ENCODE data around the gene GATAD2B. TPM values are rescaled to one million over a fixed set of nuclear protein-coding genes. Genes with fewer than 3 reads are reported as not detected.
"Not testable (repeated sequence)": the region's sequence is repeated elsewhere in the genome, so short reads cannot be mapped to it uniquely, and the experiment has no call there.

The GATAD2B gene
- total and polyA plus RNA-seq, 2 of the 4 experiments (the other 2 are of a cell fraction), result 3.8 to 6.2 TPM

DNA sequence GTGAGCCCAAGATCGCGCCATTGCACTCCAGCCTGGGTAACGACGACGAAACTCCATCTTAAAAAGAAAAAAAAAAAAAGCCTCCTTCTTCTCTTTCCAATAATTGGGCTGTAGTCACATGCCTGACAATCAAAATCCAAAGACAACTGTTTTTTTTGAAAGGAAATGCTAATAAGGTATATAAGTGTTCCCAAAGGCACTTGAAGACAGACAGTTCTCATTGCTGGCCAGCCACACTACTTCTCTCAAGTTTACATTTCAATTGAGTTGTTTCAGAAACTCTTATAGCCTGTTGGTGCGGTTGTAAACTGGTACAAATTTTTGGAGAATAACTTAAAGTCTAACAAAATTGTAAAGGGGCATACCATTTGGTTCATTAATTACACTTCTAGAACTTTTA, 23.3 kb downstream of the GATAD2B start:
- H3K27ac ChIP-seq (ENCODE audit: insufficient read depth, low read length), result no peak overlapping the region
- no peak overlapping the region for H4K5ac ChIP-seq (ENCODE audit: low read depth, low read length)
- H3K18ac ChIP-seq (ENCODE audit: low read depth, low read length), result no peak overlapping the region
- no peak overlapping the region for H4K8ac ChIP-seq (ENCODE audit: low read depth in 2 of 2, low read length in 2 of 2)
- no peak overlapping the region for H3K23ac ChIP-seq (ENCODE audit: low read depth, low read length)
- H3K4me2 ChIP-seq (ENCODE audit: low read depth, low read length), result no peak overlapping the region
- no TSS peak for BruUV-seq (replicated peaks)
- CTCF ChIA-PET, result no interaction called here
- WGBS, 2 experiments (ENCODE audit: extremely low coverage in 2 of 2, insufficient read length in 1 of 2), result 96% methylated on average over 5 of the region's 6 CpGs; no CpG with 5 or more reads in 1 of the 2 experiments
- H4K20me1 ChIP-seq (ENCODE audit: insufficient read depth, low read length), result peaks cover 9% of the 10 kb centered on the region
- POLR2A ChIA-PET (ENCODE audit: unreplicated experiment), result no interaction called here
- no peak overlapping the region for H3K14ac ChIP-seq (replicated peaks; ENCODE audit: low read depth, low read length)
- no peak for DNase-seq
- in situ Hi-C loops (cut with MboI; ENCODE audit: low sequenced_read_pairs), result no loop called here
- H3K9me3 ChIP-seq (ENCODE audit: control insufficient read depth, insufficient read depth, low read length), result no peaks in the 10 kb centered on the region
- 0 out of 2 replicates have a peak, but pooled peaks cover 3% of the 10 kb centered on the region for H3K9me1 ChIP-seq (ENCODE audit: insufficient read depth, low read length)
- H3K56ac ChIP-seq (ENCODE audit: extremely low read depth, insufficient read depth, low read length), result no peak overlapping the region
- no peak overlapping the region for H2AFZ ChIP-seq (replicated peaks; ENCODE audit: low read length, poor library complexity)
- H2AK9ac ChIP-seq (replicated peaks; ENCODE audit: low read depth, low read length, poor library complexity), result no peak overlapping the region
- ATAC-seq (ENCODE audit: low read depth), result no peak
- H3K27me3 ChIP-seq (ENCODE audit: control insufficient read depth, insufficient read depth, low read length), result no peaks in the 10 kb centered on the region
- H3K36me3 ChIP-seq (ENCODE audit: control insufficient read depth, insufficient read depth, low read length), result no peaks in the 10 kb centered on the region
- dilution Hi-C loops (cut with HindIII; ENCODE audit: low sequenced_read_pairs, unreplicated experiment), result no loop called here
- no peak for TF ChIP-seq CEBPB (IDR thresholded peaks at IDR 0.05; ENCODE audit: low read depth, low read length)
- no peak for TF ChIP-seq MAFK (IDR thresholded peaks at IDR 0.05; ENCODE audit: low read depth, low read length)
- no peak for TF ChIP-seq POLR2A (IDR thresholded peaks at IDR 0.05; ENCODE audit: low read depth, low read length)
- peaks cover 2% of the 10 kb centered on the region; the same call in 1 of the 2 replicates for H3K4me1 ChIP-seq (ENCODE audit: control insufficient read depth, insufficient read depth, low read length)
- H2AK5ac ChIP-seq (ENCODE audit: low read depth, low read length), result no peak overlapping the region
- H3K79me1 ChIP-seq (ENCODE audit: low read depth in 1 of 2, low read length in 2 of 2), result peaks cover 28 to 69% of the 10 kb centered on the region in 2 experiments
- no peak overlapping the region for H3K9ac ChIP-seq (ENCODE audit: low read depth, low read length)
- H2BK5ac ChIP-seq (ENCODE audit: low read depth, low read length, poor library complexity, severe bottlenecking), result no peak overlapping the region
- H3K4me3 ChIP-seq (ENCODE audit: insufficient read depth, low read depth, low read length), result no peak overlapping the region
- H2BK120ac ChIP-seq (ENCODE audit: low read depth, low read length), result no peak overlapping the region
- no peak overlapping the region for H3K4ac ChIP-seq (ENCODE audit: low read depth, low read length)
- no peak overlapping the region for H2BK20ac ChIP-seq (ENCODE audit: low read depth, low read length)
- H4K91ac ChIP-seq (ENCODE audit: insufficient read depth, low read depth, low read length), result no peak overlapping the region
- H2BK15ac ChIP-seq (ENCODE audit: low read depth, low read length), result no peak overlapping the region
- intact Hi-C loops (cut with micrococcal nuclease), result no loop called here

DNA sequence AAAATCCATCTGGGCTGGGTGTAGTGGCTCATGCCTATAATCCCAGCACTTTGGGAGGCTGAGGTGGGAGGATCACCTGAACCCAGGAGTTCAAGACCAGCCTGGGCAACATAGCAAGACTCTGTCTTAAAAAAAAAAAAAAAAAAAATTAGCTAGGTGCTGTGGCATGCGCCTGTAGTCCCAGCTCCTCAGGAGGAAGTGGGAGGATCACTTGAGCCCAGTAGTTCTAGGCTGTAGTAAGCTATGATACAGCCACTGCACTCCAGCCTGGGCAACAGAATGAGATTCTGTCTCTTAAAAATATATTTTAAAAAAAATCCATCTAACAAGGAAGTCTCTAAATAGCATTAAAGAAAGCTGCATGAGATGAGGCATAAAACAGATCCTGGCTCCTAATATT, 26.9 kb downstream of the GATAD2B start:
- DNase-seq; dilution Hi-C loops (cut with HindIII; ENCODE audit: low sequenced_read_pairs, unreplicated experiment); H3K36me3 ChIP-seq (ENCODE audit: control insufficient read depth, insufficient read depth, low read length); H2AFZ ChIP-seq (replicated peaks; ENCODE audit: low read length, poor library complexity); H3K9ac ChIP-seq (ENCODE audit: low read depth, low read length); H4K8ac ChIP-seq (ENCODE audit: low read depth in 2 of 2, low read length in 2 of 2); in situ Hi-C loops (cut with MboI; ENCODE audit: low sequenced_read_pairs); H2AK5ac ChIP-seq (ENCODE audit: low read depth, low read length); H3K4ac ChIP-seq (ENCODE audit: low read depth, low read length); H2BK120ac ChIP-seq (ENCODE audit: low read depth, low read length); H2BK15ac ChIP-seq (ENCODE audit: low read depth, low read length); H4K5ac ChIP-seq (ENCODE audit: low read depth, low read length); H3K9me3 ChIP-seq (ENCODE audit: control insufficient read depth, insufficient read depth, low read length); H2BK5ac ChIP-seq (ENCODE audit: low read depth, low read length, poor library complexity, severe bottlenecking); H3K4me3 ChIP-seq (ENCODE audit: insufficient read depth, low read depth, low read length); H2AK9ac ChIP-seq (replicated peaks; ENCODE audit: low read depth, low read length, poor library complexity); BruUV-seq (replicated peaks); H3K23ac ChIP-seq (ENCODE audit: low read depth, low read length); ATAC-seq (ENCODE audit: low read depth); H3K56ac ChIP-seq (ENCODE audit: extremely low read depth, insufficient read depth, low read length); H3K14ac ChIP-seq (replicated peaks; ENCODE audit: low read depth, low read length); H3K27ac ChIP-seq (ENCODE audit: insufficient read depth, low read length); H4K20me1 ChIP-seq (ENCODE audit: insufficient read depth, low read length); H2BK20ac ChIP-seq (ENCODE audit: low read depth, low read length); H3K27me3 ChIP-seq (ENCODE audit: control insufficient read depth, insufficient read depth, low read length); H3K9me1 ChIP-seq (ENCODE audit: insufficient read depth, low read length); H3K4me2 ChIP-seq (ENCODE audit: low read depth, low read length); H3K18ac ChIP-seq (ENCODE audit: low read depth, low read length); H3K4me1 ChIP-seq (ENCODE audit: control insufficient read depth, insufficient read depth, low read length); H4K91ac ChIP-seq (ENCODE audit: insufficient read depth, low read depth, low read length); intact Hi-C loops (cut with micrococcal nuclease); POLR2A ChIA-PET (ENCODE audit: unreplicated experiment): not testable (repeated sequence)
- CTCF ChIA-PET, result interaction anchor here (0.6 kb wide), 2 partner anchors 12 to 312 kb away, joined by 3 read pairs; no protein-coding TSS in a partner anchor
- H3K79me1 ChIP-seq (ENCODE audit: low read depth in 1 of 2, low read length in 2 of 2), result peaks cover 12 to 61% of the 10 kb centered on the region in 2 experiments
- no CpG with 5 or more reads among the region's 1 CpG for WGBS, 2 experiments (ENCODE audit: extremely low coverage in 2 of 2, insufficient read length in 1 of 2)
